A673 (cell line): Measurements from ENCODE around the gene ENO4.

Experiments
- CTCF ChIP-seq: fragments of 300-800, 200-600 bp; sonication (generic); conservative IDR thresholded peaks from 2 replicates; pipeline ENCODE4 v1.5.1; 2017; ENCODE audit warnings: low read depth, mild to moderate bottlenecking, antibody characterized with exemption, low read length, moderate library complexity, mixed read lengths
- EZH2 ChIP-seq: fragments of 200-600 bp; sonication (generic); IDR thresholded peaks from 2 replicates; pipeline ENCODE4 v1.6.1; 2017; ENCODE audit warnings: borderline replicate concordance, low read depth, mild to moderate bottlenecking, mixed read lengths, antibody characterized with exemption, low read length; ENCODE audit not compliant: poor library complexity, severe bottlenecking

- TF ChIP-seq CTCF: no peak
- no peak for TF ChIP-seq EZH2
These were observed 37.6 kb upstream of the ENO4 start for GRCh38 chr10:116811691-116812090.
